ENCODE results near the gene CRYGS. TPM values are rescaled to one million over a fixed set of nuclear protein-coding genes. Genes with fewer than 3 reads are reported as not detected.

The CRYGS gene
- total RNA-seq, 1 donor from 2014 or later: 3.9 TPM

DNA sequence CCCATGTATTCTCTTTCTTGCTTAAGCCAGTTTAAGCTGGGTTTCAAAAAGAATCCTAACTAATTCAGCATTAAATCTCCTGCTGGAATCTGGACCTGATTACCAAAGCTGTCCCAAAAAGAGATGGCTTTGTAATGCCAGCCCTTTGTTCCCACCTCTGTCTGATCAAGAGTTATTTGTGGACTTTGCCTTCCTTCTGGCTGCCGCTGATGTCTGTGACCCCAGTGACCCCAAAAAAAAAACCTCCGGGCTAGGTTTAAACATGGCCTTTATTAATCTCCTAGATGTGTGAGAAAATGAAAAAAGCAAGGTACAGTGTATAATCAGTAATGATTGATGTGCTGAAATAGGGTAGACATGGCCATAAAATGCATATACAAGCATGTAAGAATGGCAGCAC is 20.7 kb downstream of the CRYGS start:
- no peak overlapping the region for H3K4me3 Mint-ChIP-seq (ENCODE audit: low read depth)

DNA sequence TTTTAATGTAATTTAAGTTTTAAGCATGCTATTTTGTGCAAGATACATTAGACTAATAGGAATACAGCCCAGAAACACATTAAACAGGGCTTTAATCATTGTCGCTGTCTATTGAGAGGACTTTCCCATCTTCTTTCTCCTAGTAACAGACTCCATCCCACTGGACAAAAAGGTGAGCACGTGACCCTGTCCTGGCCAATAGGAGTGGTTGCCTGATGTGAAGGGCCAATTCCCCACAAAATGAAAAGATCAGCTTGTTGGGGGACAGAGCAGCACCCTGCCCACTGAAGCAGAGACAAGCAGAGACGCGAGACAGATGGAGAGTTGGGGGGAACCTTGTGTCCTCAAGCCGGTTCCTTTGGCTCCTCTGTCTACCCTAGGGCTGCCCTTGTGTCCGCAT is 21.2 kb downstream of the CRYGS start:
- H3K27me3 Mint-ChIP-seq: peaks cover 15% of the 10 kb centered on the region
- peaks cover 5% of the 10 kb centered on the region for H3K9me3 Mint-ChIP-seq (ENCODE audit: low read depth)
- DNase-seq (ENCODE audit: low spot score, unreplicated experiment): no peak
- no peak overlapping the region for H3K4me3 Mint-ChIP-seq (ENCODE audit: low read depth)
- peaks cover 27% of the 10 kb centered on the region for H3K4me1 Mint-ChIP-seq (ENCODE audit: low read depth)
- no peaks in the 10 kb centered on the region for H3K36me3 Mint-ChIP-seq (ENCODE audit: insufficient read depth)
- TF ChIP-seq, protein P1, sequence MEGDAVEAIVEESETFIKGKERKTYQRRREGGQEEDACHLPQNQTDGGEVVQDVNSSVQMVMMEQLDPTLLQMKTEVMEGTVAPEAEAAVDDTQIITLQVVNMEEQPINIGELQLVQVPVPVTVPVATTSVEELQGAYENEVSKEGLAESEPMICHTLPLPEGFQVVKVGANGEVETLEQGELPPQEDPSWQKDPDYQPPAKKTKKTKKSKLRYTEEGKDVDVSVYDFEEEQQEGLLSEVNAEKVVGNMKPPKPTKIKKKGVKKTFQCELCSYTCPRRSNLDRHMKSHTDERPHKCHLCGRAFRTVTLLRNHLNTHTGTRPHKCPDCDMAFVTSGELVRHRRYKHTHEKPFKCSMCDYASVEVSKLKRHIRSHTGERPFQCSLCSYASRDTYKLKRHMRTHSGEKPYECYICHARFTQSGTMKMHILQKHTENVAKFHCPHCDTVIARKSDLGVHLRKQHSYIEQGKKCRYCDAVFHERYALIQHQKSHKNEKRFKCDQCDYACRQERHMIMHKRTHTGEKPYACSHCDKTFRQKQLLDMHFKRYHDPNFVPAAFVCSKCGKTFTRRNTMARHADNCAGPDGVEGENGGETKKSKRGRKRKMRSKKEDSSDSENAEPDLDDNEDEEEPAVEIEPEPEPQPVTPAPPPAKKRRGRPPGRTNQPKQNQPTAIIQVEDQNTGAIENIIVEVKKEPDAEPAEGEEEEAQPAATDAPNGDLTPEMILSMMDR (IDR thresholded peaks at IDR 0.05; ENCODE audit: unreplicated experiment): no peak
- no peak overlapping the region for H3K27ac Mint-ChIP-seq

More for the DNA sequence above, 20.7 kb downstream of the CRYGS start:
- Mint-ChIP-seq H3K27me3 (peaks cover 14% of the 10 kb centered on the region), H3K27ac (no peak overlapping the region), H3K36me3 (ENCODE audit: insufficient read depth) (no peaks in the 10 kb centered on the region), H3K9me3 (ENCODE audit: low read depth) (peaks cover 5% of the 10 kb centered on the region), H3K4me1 (ENCODE audit: low read depth) (peaks cover 27% of the 10 kb centered on the region)
- DNase-seq (ENCODE audit: low spot score, unreplicated experiment): no peak
- TF ChIP-seq, protein P1 (IDR thresholded peaks at IDR 0.05; ENCODE audit: unreplicated experiment): no peak

DNA sequence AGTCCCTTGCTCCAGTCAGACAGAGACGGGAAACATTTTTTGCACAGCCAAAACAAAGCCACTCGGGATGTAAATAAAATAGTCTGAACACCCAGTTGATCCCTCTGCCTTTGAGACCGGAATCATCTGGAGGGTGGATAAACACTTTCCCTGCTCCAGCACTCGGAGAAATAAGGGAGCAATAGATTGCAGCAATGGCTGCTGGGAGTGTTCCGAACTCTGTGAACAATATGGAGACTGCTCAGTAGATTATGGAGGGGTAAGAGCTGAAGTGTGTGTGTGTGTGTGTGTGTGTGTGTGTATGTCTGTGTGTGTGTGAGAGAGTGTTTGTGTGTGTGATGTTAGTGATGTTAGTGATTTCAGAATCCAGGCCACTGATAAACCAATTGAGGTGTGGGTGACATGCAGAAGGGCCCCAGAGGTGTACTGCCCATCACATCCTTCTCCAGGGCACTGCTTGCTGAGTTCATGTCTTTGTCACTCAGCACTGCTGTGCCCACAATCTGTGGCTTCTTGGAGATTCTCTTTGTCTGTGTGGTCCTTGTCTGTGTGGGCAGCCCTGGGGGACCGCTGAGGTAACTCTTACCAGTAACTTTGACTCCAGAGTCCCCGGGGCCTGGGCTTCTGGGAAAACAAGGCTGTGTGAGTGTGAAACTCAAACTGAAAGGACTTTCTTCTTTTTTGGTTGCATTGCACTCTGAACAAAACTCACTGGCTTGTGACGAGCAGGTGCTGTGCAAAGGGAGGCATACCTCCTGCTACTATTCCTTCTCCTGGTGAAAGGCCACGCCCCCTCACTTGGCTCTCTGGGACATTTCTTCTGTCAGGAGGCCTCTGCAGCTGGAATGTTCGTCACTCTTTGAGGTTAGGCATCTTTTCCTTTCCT is 23.0 kb downstream of the CRYGS start:
- Mint-ChIP-seq H3K9me3 (ENCODE audit: low read depth) (no peaks in the 10 kb centered on the region), H3K27me3 (peaks cover 13% of the 10 kb centered on the region), H3K4me3 (ENCODE audit: low read depth) (no peak overlapping the region), H3K4me1 (ENCODE audit: low read depth) (peaks cover 27% of the 10 kb centered on the region), H3K36me3 (ENCODE audit: insufficient read depth) (no peaks in the 10 kb centered on the region), H3K27ac (peak overlapping the region; percentile 0)
- no peak for DNase-seq (ENCODE audit: low spot score, unreplicated experiment)
- TF ChIP-seq, protein P1 (IDR thresholded peaks at IDR 0.05; ENCODE audit: unreplicated experiment): no peak

DNA sequence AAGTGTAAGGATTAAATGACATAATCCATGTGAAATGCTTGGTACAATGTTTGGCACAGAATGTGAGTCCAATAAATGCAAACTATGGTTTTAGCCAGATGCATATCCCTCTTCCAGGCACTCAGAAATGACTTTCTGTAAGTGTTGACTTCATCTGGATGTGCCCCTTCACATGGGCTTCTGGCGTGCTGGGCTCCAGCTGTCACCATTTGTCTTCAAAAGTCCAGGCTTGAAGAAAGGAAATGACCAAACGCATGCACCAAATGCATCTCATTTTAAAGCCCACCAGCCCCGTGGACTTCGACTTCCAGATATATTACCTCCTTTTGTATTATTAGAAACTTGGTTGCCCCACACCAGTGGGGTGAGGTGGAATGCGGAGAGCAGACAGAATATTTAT is 23.7 kb downstream of the CRYGS start:
- H3K27ac Mint-ChIP-seq: no peak overlapping the region
- no peak for DNase-seq (ENCODE audit: low spot score, unreplicated experiment)
- H3K36me3 Mint-ChIP-seq (ENCODE audit: insufficient read depth): no peaks in the 10 kb centered on the region
- H3K4me3 Mint-ChIP-seq (ENCODE audit: low read depth): no peak overlapping the region
- TF ChIP-seq, protein P1 (IDR thresholded peaks at IDR 0.05; ENCODE audit: unreplicated experiment): no peak
- peaks cover 17% of the 10 kb centered on the region for H3K27me3 Mint-ChIP-seq
- peaks cover 22% of the 10 kb centered on the region for H3K4me1 Mint-ChIP-seq (ENCODE audit: low read depth)
- no peaks in the 10 kb centered on the region for H3K9me3 Mint-ChIP-seq (ENCODE audit: low read depth)

DNA sequence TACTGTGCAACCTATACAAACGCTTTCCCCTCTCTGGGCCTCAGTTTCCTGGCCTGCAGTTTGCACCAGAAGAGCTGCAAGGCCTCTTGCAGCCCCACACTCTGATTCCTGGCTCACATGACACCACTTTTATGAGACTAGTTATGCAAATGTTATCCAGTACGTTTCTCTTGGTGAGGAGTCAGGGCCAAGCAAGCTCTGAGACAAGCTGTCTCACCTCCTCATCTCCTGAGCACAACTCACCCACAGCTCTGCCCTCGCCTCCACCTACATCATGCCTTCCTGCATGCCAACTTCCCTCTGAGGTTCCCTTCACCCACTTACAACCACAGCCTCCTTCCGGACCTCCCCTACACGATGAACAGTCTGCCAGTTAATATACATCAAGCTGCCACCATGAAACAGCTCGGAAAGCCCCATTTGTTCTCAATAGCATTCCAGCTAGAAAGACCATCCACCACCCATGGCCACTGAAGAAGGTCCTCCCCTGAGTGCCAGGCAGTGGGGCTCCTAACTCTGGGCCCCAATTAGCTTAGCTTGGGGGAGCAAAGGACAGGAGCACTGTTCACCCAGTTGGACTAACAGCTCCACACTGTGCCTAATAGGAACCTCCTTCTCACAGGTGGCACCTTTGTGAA is 25.0 kb downstream of the CRYGS start:
- Mint-ChIP-seq H3K27ac (no peak overlapping the region), H3K9me3 (ENCODE audit: low read depth) (no peaks in the 10 kb centered on the region), H3K4me3 (ENCODE audit: low read depth) (no peak overlapping the region), H3K27me3 (peaks cover 24% of the 10 kb centered on the region), H3K36me3 (ENCODE audit: insufficient read depth) (no peaks in the 10 kb centered on the region), H3K4me1 (ENCODE audit: low read depth) (peaks cover 12% of the 10 kb centered on the region)
- no peak for DNase-seq (ENCODE audit: low spot score, unreplicated experiment)
- TF ChIP-seq, protein P1 (IDR thresholded peaks at IDR 0.05; ENCODE audit: unreplicated experiment): no peak
